Memory B cell (primary cell): ENCODE data around the gene GYG1.
"Not testable (repeated sequence)": the region's sequence is repeated elsewhere in the genome, so short reads cannot be mapped to it uniquely, and the experiment has no call there.

ENCODE experiments used
- ATAC-seq: fragments of 150-1000 bp; cut with Tn5 transposase; 2 replicates; pipeline ENCODE4 v1.10.0; 2021; ENCODE audit warnings: low read depth, mild to moderate bottlenecking, moderate library complexity
- DNase-seq, 2 donors: peaks; one replicate each; pipeline ENCODE4 v3.0.0; 2022; ENCODE audit warnings: low spot score in 2 of 2
- H3K27ac Mint-ChIP-seq: one replicate; pipeline ENCODE4 v1.8.0; 2022; ENCODE audit warnings: mild to moderate bottlenecking, moderate library complexity, mixed read lengths
- H3K27me3 Mint-ChIP-seq: one replicate; pipeline ENCODE4 v1.8.0; 2022; ENCODE audit warnings: mixed read lengths
- H3K36me3 Mint-ChIP-seq: one replicate; pipeline ENCODE4 v1.8.0; 2022; ENCODE audit warnings: mild to moderate bottlenecking, mixed read lengths
- H3K4me1 Mint-ChIP-seq: one replicate; pipeline ENCODE4 v1.8.0; 2022; ENCODE audit warnings: mixed read lengths
- H3K4me3 Mint-ChIP-seq: one replicate; pipeline ENCODE4 v1.8.0; 2022; ENCODE audit warnings: mild to moderate bottlenecking, moderate library complexity, mixed read lengths
- H3K9me3 Mint-ChIP-seq: one replicate; pipeline ENCODE4 v1.8.0; 2022; ENCODE audit warnings: mixed read lengths

GYG1 gene

DNA sequence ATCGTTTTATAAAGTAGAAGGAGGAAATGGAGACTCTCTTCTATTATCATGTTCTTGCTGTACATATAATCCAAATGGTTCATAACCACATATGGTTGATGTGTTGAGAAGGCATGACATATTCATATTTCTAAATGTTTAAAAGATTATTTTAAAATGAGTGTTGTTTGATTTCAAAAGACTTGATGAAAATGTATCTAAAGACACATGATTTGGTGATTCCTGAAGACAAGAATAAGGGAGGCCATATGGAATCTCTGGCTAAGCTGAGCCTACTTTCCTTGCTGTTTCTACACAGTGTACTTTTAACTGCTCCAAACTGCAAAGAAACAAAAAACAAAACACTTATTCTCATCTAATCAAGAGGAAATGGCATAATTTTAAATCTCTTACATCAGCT lies 23.0 kb upstream of the GYG1 start:
- H3K27me3 Mint-ChIP-seq: no peaks in the 10 kb centered on the region
- H3K4me3 Mint-ChIP-seq: no peak overlapping the region
- no peaks in the 10 kb centered on the region for H3K9me3 Mint-ChIP-seq
- H3K36me3 Mint-ChIP-seq: no peaks in the 10 kb centered on the region
- H3K4me1 Mint-ChIP-seq: no peaks in the 10 kb centered on the region
- no peak for DNase-seq
- no peak for ATAC-seq
- no peak overlapping the region for H3K27ac Mint-ChIP-seq

DNA sequence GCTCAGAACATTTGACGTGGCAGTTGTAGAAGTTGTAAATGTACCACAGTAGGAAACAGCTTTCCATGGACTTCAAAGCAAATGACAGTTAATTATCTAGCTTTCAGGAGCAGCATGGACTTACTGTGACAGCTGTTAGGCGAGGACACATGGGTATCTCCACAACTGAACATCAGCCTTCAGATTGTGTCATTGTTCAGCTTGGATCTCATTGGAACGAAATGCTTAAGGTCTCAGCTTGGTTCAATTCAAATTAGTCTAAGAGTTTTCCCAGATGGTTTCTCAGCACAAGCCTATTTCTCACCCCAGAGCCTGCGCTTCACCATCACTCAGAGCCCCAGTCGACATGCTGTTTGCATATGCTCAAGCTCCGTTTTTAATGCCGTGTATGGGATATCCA lies 21.1 kb upstream of the GYG1 start:
- ATAC-seq (no peak), DNase-seq (no peak)
- no peaks in the 10 kb centered on the region for H3K36me3 Mint-ChIP-seq
- no peaks in the 10 kb centered on the region for H3K27me3 Mint-ChIP-seq
- peaks cover 2% of the 10 kb centered on the region for H3K4me1 Mint-ChIP-seq
- H3K27ac Mint-ChIP-seq: no peak overlapping the region
- no peak overlapping the region for H3K4me3 Mint-ChIP-seq
- no peaks in the 10 kb centered on the region for H3K9me3 Mint-ChIP-seq

DNA sequence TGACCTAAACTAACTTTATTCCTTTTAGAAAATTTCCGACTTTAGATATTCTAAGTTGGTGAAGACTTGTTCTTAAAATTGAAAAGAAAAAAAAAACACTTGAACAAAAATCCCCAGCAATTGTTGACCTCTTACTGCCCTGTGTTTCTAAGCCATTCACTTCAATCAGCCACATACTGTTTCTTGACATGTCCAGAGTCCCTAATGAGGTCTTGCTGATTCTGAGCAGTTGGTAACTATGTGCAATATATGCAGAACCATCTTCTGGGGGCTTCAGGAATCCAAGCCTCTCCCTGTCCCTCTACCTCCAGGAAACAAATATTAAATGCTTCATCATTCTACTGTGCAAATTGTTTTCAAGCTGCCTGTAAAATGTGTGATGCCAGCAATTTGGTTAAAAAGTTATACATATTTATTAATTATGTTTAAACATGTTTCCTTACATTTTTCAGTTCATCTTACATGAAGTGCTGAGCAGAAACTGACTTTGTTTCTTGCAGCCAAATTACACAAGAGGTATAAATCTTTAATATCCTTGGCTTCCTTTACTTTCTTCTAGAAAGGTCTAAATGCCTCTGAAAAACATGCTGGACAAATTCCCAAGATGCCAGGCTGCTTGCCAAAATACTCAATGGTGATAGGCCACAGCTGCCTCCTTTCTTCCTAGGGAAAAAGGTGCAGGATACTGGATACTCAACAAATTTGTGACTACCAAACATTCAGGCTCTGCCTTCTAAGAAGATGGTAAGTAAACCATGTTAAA lies 19.8 kb upstream of the GYG1 start:
- Mint-ChIP-seq H3K27ac (no peak overlapping the region), H3K36me3 (no peaks in the 10 kb centered on the region), H3K9me3 (no peaks in the 10 kb centered on the region), H3K4me1 (peaks cover 2% of the 10 kb centered on the region), H3K4me3 (no peak overlapping the region), H3K27me3 (no peaks in the 10 kb centered on the region)
- DNase-seq (no peak), ATAC-seq (no peak)

DNA sequence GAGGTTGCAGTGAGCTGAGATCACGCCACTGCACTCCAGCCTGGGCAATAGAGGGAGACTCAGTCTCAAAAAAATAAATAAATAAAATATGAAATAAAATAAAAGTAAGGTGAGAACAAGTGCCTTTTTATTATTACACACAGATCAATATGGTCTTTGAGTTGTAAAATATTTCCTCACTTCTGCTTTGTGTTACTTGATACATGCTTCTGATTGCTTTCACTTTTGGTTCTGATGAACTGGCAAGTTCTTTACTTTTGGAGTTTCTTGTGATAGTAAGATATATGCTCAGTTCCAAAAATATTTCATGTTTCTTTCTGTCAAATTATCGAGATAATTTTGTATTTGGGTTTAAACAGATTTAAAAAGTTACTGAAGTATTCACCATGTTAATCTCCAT lies 16.6 kb upstream of the GYG1 start:
- Mint-ChIP-seq H3K36me3 (peaks cover 2% of the 10 kb centered on the region), H3K27me3 (no peaks in the 10 kb centered on the region), H3K4me3 (peak overlapping the region; percentile 15), H3K4me1 (peaks cover 2% of the 10 kb centered on the region), H3K9me3 (peaks cover 4% of the 10 kb centered on the region), H3K27ac (no peak overlapping the region)
- DNase-seq (no peak), ATAC-seq (peak; percentile 65)

DNA sequence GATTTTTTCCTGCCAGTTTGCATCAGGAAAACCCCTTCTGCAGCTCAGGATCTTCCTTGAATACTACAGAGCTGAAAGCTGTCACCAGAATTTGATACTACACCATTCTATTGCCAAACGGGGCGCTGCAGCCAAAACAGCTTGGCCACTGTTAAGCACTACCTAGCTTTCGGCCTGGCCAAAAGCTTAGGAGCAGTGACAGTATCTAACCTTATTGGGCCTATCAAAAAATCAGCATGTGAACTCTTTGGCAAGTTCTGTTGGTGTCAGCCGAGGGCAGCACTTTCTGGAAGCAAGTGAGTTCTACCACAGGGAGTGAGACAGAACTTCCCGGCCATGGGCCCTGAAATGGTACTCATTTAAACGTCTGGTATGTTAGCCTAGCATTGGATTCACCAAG lies 16.1 kb upstream of the GYG1 start:
- no peak for ATAC-seq
- Mint-ChIP-seq H3K36me3 (peaks cover 2% of the 10 kb centered on the region), H3K4me3 (peak overlapping the region; percentile 15), H3K27ac (no peak overlapping the region), H3K9me3 (peaks cover 4% of the 10 kb centered on the region), H3K4me1 (peaks cover 2% of the 10 kb centered on the region), H3K27me3 (no peaks in the 10 kb centered on the region)
- DNase-seq: no peak

DNA sequence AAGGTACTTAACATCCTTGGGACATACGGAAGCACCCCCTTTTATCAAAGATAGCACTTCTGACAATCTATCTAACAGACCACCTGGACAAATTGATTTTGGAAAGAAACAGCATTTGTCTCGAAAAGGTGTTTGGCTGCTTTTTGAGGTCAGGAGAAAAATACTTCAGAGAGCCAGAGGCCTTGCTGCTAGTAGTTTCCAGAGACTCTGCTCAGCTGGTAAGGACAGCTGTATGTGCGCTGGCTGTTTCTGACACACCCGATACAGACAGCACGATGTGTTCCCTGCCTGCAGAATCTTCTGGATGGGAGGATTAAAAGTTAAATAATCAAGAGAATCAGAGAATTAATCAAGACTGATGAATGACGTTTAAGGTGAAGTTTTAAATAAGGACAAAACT lies 15.6 kb upstream of the GYG1 start:
- no peak for ATAC-seq
- Mint-ChIP-seq H3K27ac (no peak overlapping the region), H3K4me1 (peaks cover 2% of the 10 kb centered on the region), H3K9me3 (peaks cover 4% of the 10 kb centered on the region), H3K4me3 (no peak overlapping the region), H3K36me3 (peaks cover 2% of the 10 kb centered on the region), H3K27me3 (no peaks in the 10 kb centered on the region)
- DNase-seq: no peak

DNA sequence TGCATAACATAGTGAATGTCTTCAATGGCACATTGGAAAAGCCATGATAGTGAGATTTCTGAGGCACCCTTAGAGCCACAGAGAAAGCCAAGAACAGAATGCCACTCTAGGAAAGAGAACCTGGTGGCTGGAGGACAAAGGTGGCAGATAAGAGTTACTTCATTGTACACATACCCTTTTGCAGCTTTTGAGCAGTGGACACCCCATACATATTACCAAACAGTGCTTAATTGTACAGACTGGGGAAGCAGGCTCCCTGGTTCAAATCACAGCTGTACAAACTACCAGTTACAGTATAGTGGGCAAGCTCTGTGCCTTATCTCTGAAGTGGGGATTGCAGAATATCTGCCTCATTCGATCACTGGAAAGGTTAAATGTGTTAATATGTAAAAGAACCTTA lies 10.1 kb upstream of the GYG1 start:
- Mint-ChIP-seq H3K4me3 (no peak overlapping the region), H3K27me3 (no peaks in the 10 kb centered on the region), H3K9me3 (peaks cover 4% of the 10 kb centered on the region), H3K4me1 (no peaks in the 10 kb centered on the region), H3K27ac (no peak overlapping the region), H3K36me3 (peaks cover 2% of the 10 kb centered on the region)
- ATAC-seq (no peak), DNase-seq (no peak)

DNA sequence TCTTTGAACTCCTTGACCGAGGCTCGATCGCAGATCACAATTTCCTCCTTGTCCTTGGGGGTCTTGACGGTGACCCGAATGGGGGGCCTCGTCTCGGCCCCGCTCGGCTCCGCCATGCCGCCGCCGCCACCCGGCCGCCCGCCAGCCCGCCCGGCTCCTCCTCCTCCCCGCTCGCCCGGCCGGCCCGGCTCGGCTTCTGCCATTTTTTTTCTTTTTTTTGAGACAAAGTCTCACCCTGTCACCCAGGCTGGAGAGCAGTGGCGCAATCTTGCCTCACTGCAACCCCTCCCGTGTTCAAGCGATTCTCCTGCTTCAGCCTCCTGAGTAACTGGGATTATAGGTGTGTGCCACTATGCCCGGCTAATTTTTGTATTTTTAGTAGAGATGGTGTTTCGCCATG lies 3.8 kb upstream of the GYG1 start:
- not testable (repeated sequence) for H3K36me3 Mint-ChIP-seq, H3K27me3 Mint-ChIP-seq, H3K4me3 Mint-ChIP-seq, ATAC-seq, H3K27ac Mint-ChIP-seq, H3K4me1 Mint-ChIP-seq, DNase-seq, H3K9me3 Mint-ChIP-seq

DNA sequence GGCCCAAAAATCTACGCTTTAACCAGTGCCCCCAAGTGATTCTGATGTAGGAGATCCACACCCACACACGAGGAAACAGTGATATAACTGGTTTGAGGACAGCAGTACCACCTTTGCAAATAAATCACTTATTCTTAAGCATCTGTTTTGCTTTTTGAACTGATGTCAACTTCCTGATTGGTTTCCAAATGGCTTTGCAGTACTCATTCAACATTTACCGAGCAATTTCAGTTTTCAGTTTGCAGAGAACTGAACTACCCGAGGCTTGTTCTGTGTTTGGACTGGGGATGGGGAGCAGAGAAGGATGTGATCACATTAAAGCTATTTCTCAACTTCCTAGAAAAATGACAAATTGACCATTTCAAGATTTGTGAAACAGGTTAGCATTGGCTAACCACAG lies 1.1 kb upstream of the GYG1 start:
- no peak for ATAC-seq
- H3K4me3 Mint-ChIP-seq: no peak overlapping the region
- DNase-seq: no peak
- H3K36me3 Mint-ChIP-seq: no peaks in the 10 kb centered on the region
- H3K27me3 Mint-ChIP-seq: no peaks in the 10 kb centered on the region
- no peaks in the 10 kb centered on the region for H3K9me3 Mint-ChIP-seq
- peaks cover 15% of the 10 kb centered on the region for H3K4me1 Mint-ChIP-seq
- H3K27ac Mint-ChIP-seq: peak overlapping the region; percentile 68

DNA sequence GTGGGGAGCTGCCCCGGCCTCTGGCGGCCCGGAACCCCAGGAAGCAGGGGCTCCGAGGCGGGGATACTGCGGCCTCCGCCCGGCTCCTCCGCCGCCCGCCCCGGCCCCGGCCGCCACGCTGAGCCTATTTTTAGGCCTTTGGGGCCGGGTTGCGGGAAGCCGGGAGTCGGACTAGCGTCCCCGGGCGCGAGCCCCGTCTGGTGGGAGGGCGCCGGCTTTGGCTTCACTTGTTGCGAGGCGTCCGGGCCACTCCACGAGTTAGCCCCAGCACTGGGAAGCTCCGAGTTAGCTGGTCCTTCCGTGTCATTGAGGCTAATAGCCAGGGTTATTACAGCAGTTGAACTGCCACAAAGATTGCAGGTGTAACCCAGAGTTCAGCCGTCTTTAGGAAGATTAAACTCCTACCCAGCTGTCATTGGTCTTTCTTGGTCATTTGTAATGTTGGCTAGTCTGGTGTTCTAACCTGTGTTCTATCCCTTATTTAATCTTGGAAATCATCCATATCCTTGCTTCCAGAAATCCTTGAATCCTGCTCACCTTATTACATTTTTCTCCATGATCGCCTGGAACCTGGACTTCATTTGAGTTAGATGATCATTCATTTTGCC lies 791 bp downstream of the GYG1 start:
- H3K36me3 Mint-ChIP-seq: peaks cover 9% of the 10 kb centered on the region
- ATAC-seq: peak; percentile 4
- H3K9me3 Mint-ChIP-seq: no peaks in the 10 kb centered on the region
- peak overlapping the region; percentile 72 for H3K4me3 Mint-ChIP-seq
- H3K4me1 Mint-ChIP-seq: peaks cover 15% of the 10 kb centered on the region
- H3K27ac Mint-ChIP-seq: peak overlapping the region; percentile 74
- H3K27me3 Mint-ChIP-seq: no peaks in the 10 kb centered on the region
- peak; percentile 21 to 33 for DNase-seq

DNA sequence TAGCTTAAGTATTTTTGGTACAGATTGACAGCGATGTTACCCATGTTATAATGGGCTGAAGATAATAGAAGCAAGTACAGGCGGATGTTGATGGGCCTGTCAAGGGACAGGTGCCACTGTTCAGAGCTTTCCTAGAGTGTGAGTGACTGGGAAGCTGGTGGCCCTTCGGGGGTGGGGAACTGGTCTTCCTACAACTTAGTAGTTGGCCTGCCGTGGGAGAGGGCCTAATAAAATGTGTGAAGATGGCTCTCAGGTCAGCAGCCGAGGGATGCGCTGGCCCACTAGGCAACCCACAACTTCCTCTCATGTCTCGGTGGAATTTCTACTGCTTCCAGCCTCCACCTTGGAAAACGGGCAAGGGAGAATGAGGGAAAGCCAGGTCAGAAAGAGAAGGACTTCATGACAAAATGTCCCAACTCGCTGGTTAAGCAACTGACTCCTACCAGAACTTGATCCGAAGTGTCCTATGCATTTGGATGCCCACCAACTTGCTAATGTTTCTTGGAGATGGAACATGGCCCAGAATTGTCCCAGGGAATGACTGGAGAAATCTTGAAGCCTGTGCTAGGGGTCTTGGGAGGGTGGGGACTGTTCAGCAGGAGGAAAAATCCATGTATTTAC lies 1.4 kb downstream of the GYG1 start:
- DNase-seq: no peak
- H3K4me1 Mint-ChIP-seq: peaks cover 15% of the 10 kb centered on the region
- no peak for ATAC-seq
- H3K9me3 Mint-ChIP-seq: no peaks in the 10 kb centered on the region
- H3K27ac Mint-ChIP-seq: peak overlapping the region; percentile 74
- peak overlapping the region; percentile 72 for H3K4me3 Mint-ChIP-seq
- H3K36me3 Mint-ChIP-seq: peaks cover 9% of the 10 kb centered on the region
- H3K27me3 Mint-ChIP-seq: no peaks in the 10 kb centered on the region

DNA sequence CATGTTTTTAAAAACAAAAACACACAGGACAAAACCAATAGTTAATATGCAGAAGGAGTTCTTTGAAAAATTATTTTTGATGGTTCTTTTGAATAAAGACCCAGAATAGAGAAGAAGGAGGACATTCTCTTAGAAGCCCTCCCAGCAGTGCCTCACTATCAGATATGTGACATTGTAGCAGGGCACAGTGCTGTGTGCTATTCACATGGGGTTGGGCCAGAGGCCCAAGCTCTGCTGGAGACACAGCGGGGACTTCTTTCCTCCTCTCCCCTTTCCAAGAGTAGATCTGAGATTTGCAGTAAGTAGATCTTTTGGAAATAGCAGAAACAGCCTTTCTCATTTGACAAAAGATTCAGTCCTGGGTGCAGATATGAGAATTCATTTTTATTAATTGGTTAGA lies 6.3 kb downstream of the GYG1 start:
- no peaks in the 10 kb centered on the region for H3K27me3 Mint-ChIP-seq
- H3K36me3 Mint-ChIP-seq: peaks cover 22% of the 10 kb centered on the region
- H3K27ac Mint-ChIP-seq: no peak overlapping the region
- H3K4me1 Mint-ChIP-seq: peaks cover 11% of the 10 kb centered on the region
- no peak overlapping the region for H3K4me3 Mint-ChIP-seq
- ATAC-seq (no peak), DNase-seq (no peak)
- H3K9me3 Mint-ChIP-seq: no peaks in the 10 kb centered on the region

DNA sequence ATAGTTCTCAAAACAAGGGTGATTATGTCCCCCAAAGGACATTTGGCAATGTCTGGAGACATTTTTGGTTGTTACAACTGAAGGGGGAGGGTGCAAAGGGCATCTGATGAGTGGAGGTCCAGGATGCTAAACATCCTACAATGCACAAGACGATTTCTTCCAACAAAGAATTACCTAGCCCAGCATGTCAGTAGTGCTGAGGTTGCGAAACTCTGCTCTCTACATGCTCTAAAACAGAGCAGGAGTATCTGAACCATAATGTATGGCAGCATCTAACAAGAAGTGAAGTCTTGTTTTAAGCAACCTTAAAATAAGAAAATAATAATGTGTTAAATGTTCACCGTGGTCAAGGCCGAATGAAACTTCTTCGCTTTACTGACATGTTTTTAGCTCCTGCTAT lies 7.0 kb downstream of the GYG1 start:
- Mint-ChIP-seq H3K4me1 (peaks cover 5% of the 10 kb centered on the region), H3K36me3 (peaks cover 22% of the 10 kb centered on the region), H3K4me3 (no peak overlapping the region), H3K27ac (no peak overlapping the region), H3K27me3 (no peaks in the 10 kb centered on the region), H3K9me3 (no peaks in the 10 kb centered on the region)
- no peak for DNase-seq
- ATAC-seq: no peak

DNA sequence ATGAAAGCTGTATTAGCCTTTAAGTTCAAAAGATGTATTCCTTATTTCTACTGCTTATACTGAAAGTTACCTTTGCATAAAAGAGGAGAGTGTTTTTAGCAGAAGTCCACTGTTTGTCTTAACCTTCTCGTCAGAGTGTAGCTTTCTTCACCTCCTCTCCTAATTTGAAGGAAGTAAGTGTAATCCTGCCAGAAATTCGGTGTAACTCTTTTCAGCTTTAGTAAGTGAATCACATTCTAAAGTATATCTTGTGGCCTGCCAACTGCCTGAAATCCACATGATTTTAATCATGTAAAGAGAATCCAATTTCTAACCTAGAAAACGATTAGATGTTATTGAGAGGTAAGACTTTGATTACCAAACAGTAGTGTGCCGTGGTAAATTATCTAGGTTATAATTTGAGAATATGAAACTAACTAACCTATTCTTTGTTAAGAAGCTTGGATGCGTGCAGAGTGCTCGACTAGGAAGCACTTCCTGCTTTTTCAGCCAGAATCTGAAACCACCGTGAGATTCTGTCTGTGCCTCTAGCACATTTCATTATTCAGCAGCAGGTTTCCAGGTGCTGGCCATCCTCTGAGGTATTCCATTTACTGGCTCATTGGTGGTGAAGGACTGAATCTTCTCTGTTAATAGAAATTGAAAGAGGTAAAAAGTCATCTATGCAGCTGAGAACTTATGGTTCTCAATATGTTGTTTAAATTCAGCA lies 7.5 kb downstream of the GYG1 start:
- Mint-ChIP-seq H3K4me1 (peaks cover 5% of the 10 kb centered on the region), H3K36me3 (peaks cover 22% of the 10 kb centered on the region), H3K27me3 (no peaks in the 10 kb centered on the region), H3K4me3 (no peak overlapping the region), H3K27ac (no peak overlapping the region), H3K9me3 (no peaks in the 10 kb centered on the region)
- ATAC-seq (no peak), DNase-seq (no peak)
